B cell (primary cell): Measurements from ENCODE around the gene PCBP3. TPM values are rescaled to one million over a fixed set of nuclear protein-coding genes. Genes with fewer than 3 reads are reported as not detected.

Experiments
- ATAC-seq: fragments of 200-7000 bp; cut with Tn5 transposase; one replicate; pipeline ENCODE4 v1.10.0; 2021; ENCODE audit warnings: low read depth, mild to moderate bottlenecking, moderate number of reproducible peaks, moderate library complexity
- CTCF ChIA-PET: fragments of 350-600 bp; sonication (Branson Sonifier 250); formaldehyde crosslinking; loops from one replicate; lab custom pipeline; 2021; ENCODE audit warnings: antibody characterized with exemption, inconsistent platforms; lab: Charles Lee
- POLR2A ChIA-PET: fragments of 350-600 bp; sonication (Branson Sonifier 250); formaldehyde crosslinking; loops from one replicate; lab custom pipeline; 2021; ENCODE audit warnings: antibody characterized with exemption; lab: Charles Lee
- DNase-seq: peaks from one replicate; pipeline ENCODE4 v3.0.0; 2013
- H2AFZ ChIP-seq: 2 replicates; pipeline ENCODE4 v1.6.1; 2012; ENCODE audit warnings: mild to moderate bottlenecking, low read depth, low read length; ENCODE audit not compliant: insufficient read depth, poor library complexity, severe bottlenecking
- H3K27ac ChIP-seq, 2 donors: 1 replicate in 1 of 2; 2 replicates in 1 of 2; pipeline ENCODE4 v1.5.1; 2012 to 2013; ENCODE audit warnings: low read length in 2 of 2, mild to moderate bottlenecking in 2 of 2, moderate library complexity in 1 of 2
- H3K27me3 ChIP-seq, 4 experiments: fragments of 200-600 bp in 1 of 4; sonication (generic) in 1 of 4; replicated peaks in 1 of 4; 1 replicate in 2 of 4; 2 replicates in 2 of 4; pipeline versions ENCODE4 v1.6.1 to v1.7.0; 2013 to 2016; ENCODE audit warnings: low read length in 3 of 4, mild to moderate bottlenecking in 2 of 4, mixed read lengths in 1 of 4, moderate library complexity in 1 of 4; ENCODE audit not compliant: insufficient read depth in 4 of 4, control insufficient read depth in 3 of 4; ENCODE audit errors: control extremely low read depth in 1 of 4
- H3K36me3 ChIP-seq, 2 experiments: replicated peaks in 1 of 2; 1 replicate in 1 of 2; 2 replicates in 1 of 2; pipeline versions ENCODE4 v1.6.1 to v1.7.1; 2013; ENCODE audit warnings: low read length in 1 of 2; ENCODE audit not compliant: insufficient read depth in 2 of 2, control insufficient read depth in 1 of 2; ENCODE audit errors: control extremely low read depth in 1 of 2, extremely low read depth in 1 of 2
- H3K4me1 ChIP-seq, 2 donors: fragments of 200-600 bp in 1 of 2; sonication (generic) in 1 of 2; 1 replicate in 1 of 2; 2 replicates in 1 of 2; pipeline versions ENCODE4 v1.5.1 to v1.6.1; 2013 to 2017; ENCODE audit warnings: low read length in 2 of 2; ENCODE audit not compliant: control insufficient read depth in 2 of 2, insufficient read depth in 2 of 2
- H3K4me2 ChIP-seq: replicated peaks from 2 replicates; pipeline ENCODE3; 2012; ENCODE audit warnings: mild to moderate bottlenecking, low read depth, low read length; ENCODE audit not compliant: poor library complexity, severe bottlenecking
- H3K4me3 ChIP-seq, 5 experiments: fragments of 200-600 bp in 1 of 5; sonication (generic) in 1 of 5; 1 replicate in 3 of 5; 2 replicates in 2 of 5; pipeline versions ENCODE4 v1.5.1 to v1.7.0; 2011 to 2016; ENCODE audit warnings: low read length in 4 of 5, mild to moderate bottlenecking in 4 of 5, low read depth in 2 of 5, control low read depth in 1 of 5, moderate library complexity in 1 of 5; ENCODE audit not compliant: insufficient read depth in 1 of 5; ENCODE audit errors: control extremely low read depth in 1 of 5, extremely low read depth in 1 of 5
- H3K79me2 ChIP-seq: fragments of 200-600 bp; sonication (generic); one replicate; pipeline ENCODE4 v1.6.0; 2016; ENCODE audit warnings: low read length; ENCODE audit not compliant: control insufficient read depth, insufficient read depth
- H3K9ac ChIP-seq: fragments of 200-600 bp; sonication (generic); 2 replicates; pipeline ENCODE4 v1.6.1; 2017; ENCODE audit warnings: mild to moderate bottlenecking, low read length, moderate library complexity
- H3K9me3 ChIP-seq, 3 donors: one replicate each; pipeline versions ENCODE4 v1.6.1 to v1.7.1; 2013; ENCODE audit warnings: low read length in 2 of 3; ENCODE audit not compliant: control insufficient read depth in 2 of 3, insufficient read depth in 1 of 3; ENCODE audit errors: control extremely low read depth in 1 of 3
- H4K20me1 ChIP-seq: 2 replicates; pipeline ENCODE4 v1.6.0; 2012; ENCODE audit warnings: mild to moderate bottlenecking, low read length; ENCODE audit not compliant: insufficient read depth, control insufficient read depth, poor library complexity, severe bottlenecking
- H3K27ac Mint-ChIP-seq: one replicate; pipeline ENCODE4 v1.8.0; 2021; ENCODE audit warnings: mixed read lengths
- H3K27me3 Mint-ChIP-seq: one replicate; pipeline ENCODE4 v1.8.0; 2021; ENCODE audit warnings: mixed read lengths
- H3K4me1 Mint-ChIP-seq: one replicate; pipeline ENCODE4 v1.8.0; 2021; ENCODE audit warnings: mixed read lengths
- H3K4me3 Mint-ChIP-seq: one replicate; pipeline ENCODE4 v1.8.0; 2021; ENCODE audit warnings: mixed read lengths
- H3K9me3 Mint-ChIP-seq: one replicate; pipeline ENCODE4 v1.8.0; 2022; ENCODE audit warnings: mixed read lengths; ENCODE audit not compliant: insufficient read depth
- CTCF ChIP-seq: fragments of 200-600 bp; IDR thresholded peaks from one replicate; pipeline ENCODE4 v1.8.0; 2022; ENCODE audit warnings: antibody characterized with exemption, mild to moderate bottlenecking
- EZH2 ChIP-seq: IDR thresholded peaks from 2 replicates; pipeline ENCODE4 v1.6.1; 2012; ENCODE audit warnings: borderline replicate concordance, low read depth, mild to moderate bottlenecking, moderate library complexity, low read length; ENCODE audit not compliant: insufficient read depth, poor library complexity, severe bottlenecking
- WGBS: methylation state at CpG from one replicate; pipeline ENCODE4 v1.1.5; 2013; ENCODE audit warnings: missing lambda C conversion rate; ENCODE audit not compliant: insufficient coverage; 5-methylcytosine and 5-hydroxymethylcytosine counted together
- intact Hi-C: fragments of 100-400 bp; cut with micrococcal nuclease; formaldehyde crosslinking; loops from one replicate; pipeline ENCODE4 v1.10.0; 2022
- polyA plus RNA-seq: library from polyadenylated mRNA; depleted of rRNA; stranded (reverse); fragments of >200 nt; gene quantifications from 2 replicates; pipeline ENCODE4 v1.2.3, GENCODE V29; 2012
- total RNA-seq, 2 donors: library from RNA; stranded (reverse); fragments of 120-200 nt in 1 of 2; gene quantifications; 1 replicate in 1 of 2; 2 replicates in 1 of 2; pipeline versions ENCODE4 v1.2.3 to v1.2.4, GENCODE V29; 2013 to 2022

Gene PCBP3
- total and polyA plus RNA-seq, 2 donors (not counting 1 experiment from before 2014, with no cell fraction given): 0.45 to 2.7 TPM

GRCh38 chr21:45750936-45751335, 107.4 kb downstream of the PCBP3 start:
- no peaks in the 10 kb centered on the region for H3K9me3 ChIP-seq
- ChIA-PET POLR2A (no interaction called here), CTCF (no interaction called here)
- no peak overlapping the region for H3K4me3 ChIP-seq
- TF ChIP-seq CTCF (no peak), EZH2 (no peak)
- no peaks in the 10 kb centered on the region for H4K20me1 ChIP-seq
- H3K27me3 ChIP-seq: no peaks in the 10 kb centered on the region
- H3K36me3 ChIP-seq: no peaks in the 10 kb centered on the region
- H3K4me1 ChIP-seq: no peaks in the 10 kb centered on the region
- intact Hi-C loops: no loop called here
- Mint-ChIP-seq H3K27me3 (peaks cover 3% of the 10 kb centered on the region), H3K27ac (no peak overlapping the region), H3K4me1 (no peaks in the 10 kb centered on the region), H3K4me3 (no peak overlapping the region), H3K9me3 (no peaks in the 10 kb centered on the region)
- H3K4me2 ChIP-seq: no peak overlapping the region
- H3K27ac ChIP-seq: no peak overlapping the region
- ATAC-seq (no peak), DNase-seq (no peak)
- WGBS: 93% methylated on average over 3 of the region's 5 CpGs
- no peaks in the 10 kb centered on the region for H3K79me2 ChIP-seq
- H2AFZ ChIP-seq: no peak overlapping the region
- H3K9ac ChIP-seq: no peak overlapping the region

GRCh38 chr21:45753445-45753844, 109.9 kb downstream of the PCBP3 start:
- ATAC-seq (no peak), DNase-seq (no peak)
- H3K4me1 ChIP-seq: no peaks in the 10 kb centered on the region
- intact Hi-C loops: no loop called here
- H3K27me3 Mint-ChIP-seq: peaks cover 3% of the 10 kb centered on the region
- CTCF ChIA-PET: no interaction called here
- no CpG with 5 or more reads among the region's 1 CpG for WGBS
- H3K4me2 ChIP-seq: no peak overlapping the region
- TF ChIP-seq CTCF (no peak), EZH2 (no peak)
- no peak overlapping the region for H3K4me3 Mint-ChIP-seq
- POLR2A ChIA-PET: no interaction called here
- no peaks in the 10 kb centered on the region for H3K79me2 ChIP-seq
- no peak overlapping the region for H3K9ac ChIP-seq
- H3K9me3 ChIP-seq: no peaks in the 10 kb centered on the region
- H4K20me1 ChIP-seq: no peaks in the 10 kb centered on the region
- H3K27ac ChIP-seq: no peak overlapping the region
- H2AFZ ChIP-seq: no peak overlapping the region
- H3K9me3 Mint-ChIP-seq: peaks cover 2% of the 10 kb centered on the region
- no peaks in the 10 kb centered on the region for H3K36me3 ChIP-seq
- H3K4me3 ChIP-seq: no peak overlapping the region
- H3K27me3 ChIP-seq: no peaks in the 10 kb centered on the region
- H3K27ac Mint-ChIP-seq: no peak overlapping the region
- no peaks in the 10 kb centered on the region for H3K4me1 Mint-ChIP-seq
